Measurements from ENCODE around the gene DOCK2. TPM values are rescaled to one million over a fixed set of nuclear protein-coding genes. Genes with fewer than 3 reads are reported as not detected.
"Not testable (repeated sequence)": the region's sequence is repeated elsewhere in the genome, so short reads cannot be mapped to it uniquely, and the experiment has no call there.

Gene DOCK2
- total RNA-seq, 2 donors from 2014 or later: 249 to 284 TPM

GRCh38 chr5:169745441-169746146 is 108.5 kb downstream of the DOCK2 start:
- Mint-ChIP-seq H3K27me3 (no peaks in the 10 kb centered on the region), H3K36me3 (ENCODE audit: low read depth) (peaks cover 19% of the 10 kb centered on the region), H3K4me3 (no peak overlapping the region), H3K4me1 (peaks cover 20% of the 10 kb centered on the region), H3K27ac (peak overlapping the region; percentile 80)
- ATAC-seq (no peak), DNase-seq (no peak)
- no peaks in the 10 kb centered on the region for H3K9me3 ChIP-seq (ENCODE audit: control insufficient read depth, low read length, poor library complexity, severe bottlenecking)

GRCh38 chr5:169746147-169746694 is 109.1 kb downstream of the DOCK2 start:
- no peak for DNase-seq
- H3K27me3 Mint-ChIP-seq: no peaks in the 10 kb centered on the region
- H3K36me3 Mint-ChIP-seq (ENCODE audit: low read depth): peaks cover 19% of the 10 kb centered on the region
- no peaks in the 10 kb centered on the region for H3K9me3 ChIP-seq (ENCODE audit: control insufficient read depth, low read length, poor library complexity, severe bottlenecking)
- H3K4me3 Mint-ChIP-seq: no peak overlapping the region
- peak overlapping the region; percentile 80 for H3K27ac Mint-ChIP-seq
- peaks cover 20% of the 10 kb centered on the region for H3K4me1 Mint-ChIP-seq
- ATAC-seq: no peak

- DNase-seq: no peak
- no peak for ATAC-seq
- H3K27me3 Mint-ChIP-seq: no peaks in the 10 kb centered on the region
- no peak overlapping the region for H3K4me3 Mint-ChIP-seq
- peaks cover 21% of the 10 kb centered on the region for H3K36me3 Mint-ChIP-seq (ENCODE audit: low read depth)
- H3K27ac Mint-ChIP-seq: no peak overlapping the region
- H3K9me3 ChIP-seq (ENCODE audit: control insufficient read depth, low read length, poor library complexity, severe bottlenecking): no peaks in the 10 kb centered on the region
- H3K4me1 Mint-ChIP-seq: peaks cover 18% of the 10 kb centered on the region
Measured at GRCh38 chr5:169748174-169748573, 111.1 kb downstream of the DOCK2 start.

GRCh38 chr5:169749295-169749694 is 112.2 kb downstream of the DOCK2 start:
- Mint-ChIP-seq H3K36me3 (ENCODE audit: low read depth) (peaks cover 21% of the 10 kb centered on the region), H3K27ac (peak overlapping the region; percentile 53), H3K4me3 (no peak overlapping the region), H3K27me3 (no peaks in the 10 kb centered on the region), H3K4me1 (peaks cover 18% of the 10 kb centered on the region)
- H3K9me3 ChIP-seq (ENCODE audit: control insufficient read depth, low read length, poor library complexity, severe bottlenecking): no peaks in the 10 kb centered on the region
- no peak for DNase-seq
- ATAC-seq: no peak

- H3K27ac Mint-ChIP-seq: no peak overlapping the region
- H3K4me1 Mint-ChIP-seq: peaks cover 5% of the 10 kb centered on the region
- ATAC-seq (no peak), DNase-seq (no peak)
- peaks cover 15% of the 10 kb centered on the region for H3K36me3 Mint-ChIP-seq (ENCODE audit: low read depth)
- H3K27me3 Mint-ChIP-seq: no peaks in the 10 kb centered on the region
- no peaks in the 10 kb centered on the region for H3K9me3 ChIP-seq (ENCODE audit: control insufficient read depth, low read length, poor library complexity, severe bottlenecking)
- H3K4me3 Mint-ChIP-seq: no peak overlapping the region
Measured at GRCh38 chr5:169751490-169751889, 114.4 kb downstream of the DOCK2 start.

GRCh38 chr5:169752566-169752965 is 115.5 kb downstream of the DOCK2 start:
- not testable (repeated sequence) for H3K4me3 Mint-ChIP-seq; H3K4me1 Mint-ChIP-seq; H3K9me3 ChIP-seq (ENCODE audit: control insufficient read depth, low read length, poor library complexity, severe bottlenecking); H3K27ac Mint-ChIP-seq; DNase-seq; ATAC-seq; H3K27me3 Mint-ChIP-seq
- H3K36me3 Mint-ChIP-seq (ENCODE audit: low read depth): peaks cover 15% of the 10 kb centered on the region

GRCh38 chr5:169753795-169754194 is 116.7 kb downstream of the DOCK2 start:
- no peak for DNase-seq
- ATAC-seq: no peak
- Mint-ChIP-seq H3K4me3 (no peak overlapping the region), H3K4me1 (peaks cover 5% of the 10 kb centered on the region), H3K36me3 (ENCODE audit: low read depth) (peaks cover 16% of the 10 kb centered on the region), H3K27ac (no peak overlapping the region), H3K27me3 (no peaks in the 10 kb centered on the region)
- no peaks in the 10 kb centered on the region for H3K9me3 ChIP-seq (ENCODE audit: control insufficient read depth, low read length, poor library complexity, severe bottlenecking)

GRCh38 chr5:169754737-169755136 is 117.7 kb downstream of the DOCK2 start:
- ATAC-seq (no peak), DNase-seq (no peak)
- Mint-ChIP-seq H3K27ac (no peak overlapping the region), H3K4me3 (no peak overlapping the region), H3K36me3 (ENCODE audit: low read depth) (peaks cover 11% of the 10 kb centered on the region), H3K4me1 (peaks cover 4% of the 10 kb centered on the region), H3K27me3 (no peaks in the 10 kb centered on the region)
- no peaks in the 10 kb centered on the region for H3K9me3 ChIP-seq (ENCODE audit: control insufficient read depth, low read length, poor library complexity, severe bottlenecking)

DNA sequence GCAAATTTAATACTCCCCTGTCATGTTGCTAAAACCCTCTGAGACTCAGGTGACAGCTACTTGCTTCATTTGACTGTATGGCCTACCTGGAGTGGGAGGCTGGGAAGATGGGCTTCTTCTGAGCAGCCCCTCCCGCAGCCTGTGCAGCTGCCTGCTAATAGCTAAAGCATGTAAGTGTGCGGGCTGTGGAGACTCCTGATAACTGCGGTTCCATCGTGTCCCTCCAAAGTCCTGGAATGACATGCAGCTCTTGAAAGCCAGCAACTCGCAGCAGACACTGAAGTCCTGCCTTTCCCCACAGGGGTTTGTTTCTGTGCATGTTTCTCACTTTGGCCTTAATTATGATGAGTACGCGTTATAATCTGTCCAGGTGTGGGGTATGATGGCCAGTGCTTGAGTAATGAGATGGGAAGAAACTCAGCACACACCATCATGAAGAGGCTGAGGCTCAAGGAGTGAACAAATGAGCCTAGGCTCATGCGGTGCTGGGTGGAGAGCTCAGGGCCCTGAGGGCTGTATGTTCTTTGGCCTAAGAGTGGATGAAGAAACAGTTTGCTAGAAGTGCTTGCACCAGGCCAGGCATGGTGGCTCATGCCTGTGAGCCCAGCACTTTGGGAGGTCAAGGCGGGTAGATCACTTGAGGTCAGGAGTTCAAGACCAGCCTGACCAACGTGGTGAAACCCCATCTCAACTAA is 119.1 kb downstream of the DOCK2 start:
- Mint-ChIP-seq H3K27me3 (no peaks in the 10 kb centered on the region), H3K4me3 (no peak overlapping the region), H3K36me3 (ENCODE audit: low read depth) (peaks cover 6% of the 10 kb centered on the region), H3K27ac (peak overlapping the region; percentile 61), H3K4me1 (peaks cover 4% of the 10 kb centered on the region)
- DNase-seq: no peak
- H3K9me3 ChIP-seq (ENCODE audit: control insufficient read depth, low read length, poor library complexity, severe bottlenecking): no peaks in the 10 kb centered on the region
- ATAC-seq: no peak

GRCh38 chr5:169757016-169757415 is 119.9 kb downstream of the DOCK2 start:
- Mint-ChIP-seq H3K27me3 (no peaks in the 10 kb centered on the region), H3K27ac (no peak overlapping the region), H3K4me3 (no peak overlapping the region), H3K36me3 (ENCODE audit: low read depth) (peaks cover 8% of the 10 kb centered on the region), H3K4me1 (peaks cover 4% of the 10 kb centered on the region)
- no peaks in the 10 kb centered on the region for H3K9me3 ChIP-seq (ENCODE audit: control insufficient read depth, low read length, poor library complexity, severe bottlenecking)
- ATAC-seq: no peak
- no peak for DNase-seq

DNA sequence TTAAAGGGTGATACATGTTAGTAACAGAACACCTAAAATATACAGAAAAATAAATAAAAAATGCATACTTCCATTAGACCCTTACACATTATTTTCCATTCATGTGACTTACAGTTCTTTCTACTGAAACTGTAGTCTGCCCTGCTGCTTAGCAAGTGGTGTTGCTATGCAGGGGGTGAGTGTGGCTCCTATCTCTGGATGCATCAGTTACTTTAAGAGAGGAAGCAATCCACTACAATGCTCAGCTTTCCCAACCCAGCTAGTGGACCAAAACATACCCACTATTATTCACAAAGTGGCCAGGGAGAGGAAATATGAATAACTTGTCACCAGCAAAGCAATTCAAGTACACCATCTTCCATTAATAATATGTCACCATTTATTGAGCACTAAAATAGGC is 121.8 kb downstream of the DOCK2 start:
- H3K9me3 ChIP-seq (ENCODE audit: control insufficient read depth, low read length, poor library complexity, severe bottlenecking): no peaks in the 10 kb centered on the region
- Mint-ChIP-seq H3K4me3 (no peak overlapping the region), H3K27ac (no peak overlapping the region), H3K4me1 (peaks cover 6% of the 10 kb centered on the region), H3K27me3 (no peaks in the 10 kb centered on the region), H3K36me3 (ENCODE audit: low read depth) (peaks cover 8% of the 10 kb centered on the region)
- ATAC-seq (no peak), DNase-seq (no peak)

DNA sequence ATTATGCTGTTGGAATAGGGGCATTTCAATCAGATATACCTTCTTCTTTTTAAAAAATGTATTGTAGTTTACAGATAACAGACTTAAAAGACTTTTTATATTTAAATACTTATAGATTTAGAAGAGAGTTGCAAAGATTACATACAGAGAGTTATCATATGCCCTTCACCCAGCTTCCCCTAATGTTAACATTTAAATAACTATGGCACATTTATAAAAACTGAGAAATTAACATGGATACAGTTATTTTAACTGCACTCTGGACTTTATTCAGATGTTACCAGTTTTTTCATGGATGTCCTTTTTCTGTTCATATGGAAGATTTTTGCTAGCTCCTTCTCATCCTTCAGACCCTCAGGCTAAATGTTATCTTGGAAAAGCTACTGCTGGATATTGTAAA is 123.2 kb downstream of the DOCK2 start:
- no peak for DNase-seq
- H3K27ac Mint-ChIP-seq: no peak overlapping the region
- peaks cover 10% of the 10 kb centered on the region for H3K36me3 Mint-ChIP-seq (ENCODE audit: low read depth)
- ATAC-seq: no peak
- H3K4me3 Mint-ChIP-seq: no peak overlapping the region
- no peaks in the 10 kb centered on the region for H3K9me3 ChIP-seq (ENCODE audit: control insufficient read depth, low read length, poor library complexity, severe bottlenecking)
- H3K4me1 Mint-ChIP-seq: peaks cover 6% of the 10 kb centered on the region
- no peaks in the 10 kb centered on the region for H3K27me3 Mint-ChIP-seq

DNA sequence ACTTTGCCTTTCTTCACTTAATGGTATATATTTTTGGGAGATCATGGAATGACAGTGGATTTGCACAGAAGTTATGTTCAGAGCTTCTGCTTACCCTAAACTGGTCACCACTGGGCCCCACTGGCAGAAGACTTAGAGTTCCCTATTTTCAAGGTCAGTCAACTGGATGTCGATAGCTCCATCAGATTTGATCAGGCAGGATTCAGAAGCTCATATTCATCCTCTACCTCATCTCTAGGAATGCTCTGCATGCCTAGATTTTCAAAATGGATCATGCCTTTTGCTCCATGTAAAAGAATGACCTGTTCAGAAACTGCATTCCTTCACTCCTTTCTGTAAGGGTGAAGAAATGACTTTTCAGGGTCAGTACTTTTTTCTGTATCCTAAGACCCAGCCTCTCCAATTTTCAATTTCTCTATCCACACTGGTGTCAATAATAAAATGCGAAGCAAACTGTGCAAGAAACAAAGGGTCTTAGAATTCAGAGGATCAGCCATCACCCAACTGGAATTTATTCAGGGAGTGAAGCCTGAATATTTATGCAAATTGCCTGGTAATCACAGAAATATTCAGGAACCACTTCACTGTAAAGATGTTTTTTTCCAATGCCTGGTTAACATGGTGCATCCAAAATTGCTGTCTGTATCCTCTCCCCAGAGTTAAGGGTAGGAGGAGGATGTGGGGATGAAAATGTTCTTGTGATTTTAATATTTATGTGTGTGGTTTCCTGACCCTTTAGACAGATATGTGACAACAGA is 125.4 kb downstream of the DOCK2 start:
- H3K9me3 ChIP-seq (ENCODE audit: control insufficient read depth, low read length, poor library complexity, severe bottlenecking): no peaks in the 10 kb centered on the region
- ATAC-seq: no peak
- peaks cover 15% of the 10 kb centered on the region for H3K36me3 Mint-ChIP-seq (ENCODE audit: low read depth)
- H3K27ac Mint-ChIP-seq: no peak overlapping the region
- no peak overlapping the region for H3K4me3 Mint-ChIP-seq
- H3K4me1 Mint-ChIP-seq: peaks cover 8% of the 10 kb centered on the region
- H3K27me3 Mint-ChIP-seq: no peaks in the 10 kb centered on the region
- no peak for DNase-seq
